Stimulated activated CD4-positive, alpha-beta T cell treated with anti-CD3 and anti-CD28 coated beads, Interleukin-15, amount 100 ng/mL, for 24 hours (primary cell): ENCODE data around the gene SEPTIN8.

ENCODE experiments used
- DNase-seq: peaks from one replicate; pipeline ENCODE4 v3.0.0-alpha.2; 2020

SEPTIN8 gene

GRCh38 chr5:132763181-132764036 lies 13.6 kb downstream of the SEPTIN8 start:
- no peak for DNase-seq

- no peak for DNase-seq
These were observed 14.6 kb downstream of the SEPTIN8 start for GRCh38 chr5:132762246-132763000.

- no peak for DNase-seq
These were observed 15.5 kb downstream of the SEPTIN8 start for GRCh38 chr5:132761321-132762240.

GRCh38 chr5:132760601-132761317 lies 16.3 kb downstream of the SEPTIN8 start:
- no peak for DNase-seq

GRCh38 chr5:132760049-132760420 lies 17.0 kb downstream of the SEPTIN8 start:
- no peak for DNase-seq

- no peak for DNase-seq
These were observed 17.7 kb downstream of the SEPTIN8 start for GRCh38 chr5:132759114-132760048.

- DNase-seq: no peak
These were observed 18.6 kb downstream of the SEPTIN8 start for GRCh38 chr5:132758451-132758850.

GRCh38 chr5:132756542-132756941 lies 20.5 kb downstream of the SEPTIN8 start:
- DNase-seq: no peak

- DNase-seq: no peak
These were observed 22.1 kb downstream of the SEPTIN8 start for GRCh38 chr5:132754947-132755346.

GRCh38 chr5:132754111-132754510 lies 22.9 kb downstream of the SEPTIN8 start:
- no peak for DNase-seq

GRCh38 chr5:132753135-132753987 lies 23.7 kb downstream of the SEPTIN8 start:
- DNase-seq: peak; percentile 29

- no peak for DNase-seq
These were observed 24.4 kb downstream of the SEPTIN8 start for GRCh38 chr5:132752581-132753125.

- no peak for DNase-seq
These were observed 25.0 kb downstream of the SEPTIN8 start for GRCh38 chr5:132751971-132752580.

- DNase-seq: peak; percentile 66
These were observed 25.6 kb downstream of the SEPTIN8 start for GRCh38 chr5:132751444-132751843.

GRCh38 chr5:132750471-132751230 lies 26.4 kb downstream of the SEPTIN8 start:
- no peak for DNase-seq

- DNase-seq: no peak
These were observed 27.5 kb downstream of the SEPTIN8 start for GRCh38 chr5:132749506-132749905.

GRCh38 chr5:132748522-132749000 lies 28.5 kb downstream of the SEPTIN8 start:
- no peak for DNase-seq
